22Rv1 (cell line): ENCODE measurements around the gene SEC14L5.

Experiments
- CTCF ChIP-seq: fragments of 450-650 bp; IDR thresholded peaks from 2 replicates; pipeline ENCODE4 v1.5.1; 2017; ENCODE audit warnings: mild to moderate bottlenecking
- ZFX ChIP-seq: fragments of 450-650 bp; IDR thresholded peaks from 2 replicates; pipeline ENCODE4 v1.6.1; 2017; ENCODE audit warnings: antibody characterized with exemption, borderline replicate concordance

GRCh38 chr16:4990415-4990814, 32.3 kb downstream of the SEC14L5 start:
- TF ChIP-seq CTCF, result no peak
- TF ChIP-seq ZFX, result no peak
